ENCODE results near the gene TMEM63B.

GRCh38 chr6:44087623-44088022 is 39.7 kb upstream of the TMEM63B start:
- TF ChIP-seq, protein P1, sequence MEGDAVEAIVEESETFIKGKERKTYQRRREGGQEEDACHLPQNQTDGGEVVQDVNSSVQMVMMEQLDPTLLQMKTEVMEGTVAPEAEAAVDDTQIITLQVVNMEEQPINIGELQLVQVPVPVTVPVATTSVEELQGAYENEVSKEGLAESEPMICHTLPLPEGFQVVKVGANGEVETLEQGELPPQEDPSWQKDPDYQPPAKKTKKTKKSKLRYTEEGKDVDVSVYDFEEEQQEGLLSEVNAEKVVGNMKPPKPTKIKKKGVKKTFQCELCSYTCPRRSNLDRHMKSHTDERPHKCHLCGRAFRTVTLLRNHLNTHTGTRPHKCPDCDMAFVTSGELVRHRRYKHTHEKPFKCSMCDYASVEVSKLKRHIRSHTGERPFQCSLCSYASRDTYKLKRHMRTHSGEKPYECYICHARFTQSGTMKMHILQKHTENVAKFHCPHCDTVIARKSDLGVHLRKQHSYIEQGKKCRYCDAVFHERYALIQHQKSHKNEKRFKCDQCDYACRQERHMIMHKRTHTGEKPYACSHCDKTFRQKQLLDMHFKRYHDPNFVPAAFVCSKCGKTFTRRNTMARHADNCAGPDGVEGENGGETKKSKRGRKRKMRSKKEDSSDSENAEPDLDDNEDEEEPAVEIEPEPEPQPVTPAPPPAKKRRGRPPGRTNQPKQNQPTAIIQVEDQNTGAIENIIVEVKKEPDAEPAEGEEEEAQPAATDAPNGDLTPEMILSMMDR (conservative IDR thresholded peaks at IDR 0.05; ENCODE audit: low read length): no peak
- TF ChIP-seq EZH2phosphoT487 (IDR thresholded peaks at IDR 0.05; ENCODE audit: borderline replicate concordance): no peak

Measured in Loucy (cell line).